NCI-H2196 treated with DMSO at 0.1 percent for 48 hours (cell line): Measurements from ENCODE around the gene SIX6.

Experiments
- DNase-seq: peaks from one replicate; lab custom pipeline; 2025; ENCODE audit not compliant: unreplicated experiment; lab: John Stamatoyannopoulos, UW

Gene SIX6

DNA sequence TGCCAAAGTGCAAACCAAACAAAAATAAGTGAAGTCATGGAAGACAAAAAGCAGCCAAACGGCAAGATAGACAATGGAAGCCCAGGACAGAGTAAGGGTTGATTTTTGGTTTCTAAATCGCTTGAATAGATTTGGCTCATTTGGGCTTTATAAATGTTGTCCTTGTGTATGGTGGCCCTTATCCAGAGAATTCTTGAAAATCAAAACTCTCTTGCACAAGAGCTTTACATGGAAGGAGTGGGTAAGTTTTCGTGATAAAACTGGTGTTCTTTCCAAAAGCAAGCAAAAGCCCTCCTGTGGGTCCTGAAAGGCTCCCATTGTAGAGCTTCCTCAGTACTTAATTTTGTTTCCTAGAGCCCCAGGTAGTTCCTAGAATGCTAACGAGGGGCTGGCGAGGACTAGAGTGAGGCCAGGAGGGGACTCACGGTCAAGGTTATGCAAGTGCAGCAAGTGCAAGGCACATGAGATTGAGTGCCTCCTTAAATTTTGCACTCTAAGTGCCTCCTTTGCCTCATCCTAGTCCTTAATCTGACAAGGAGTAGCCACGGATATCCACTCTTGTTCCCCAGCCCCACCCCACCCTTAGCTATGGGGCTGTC is 4.1 kb downstream of the SIX6 start:
- no peak for DNase-seq

DNA sequence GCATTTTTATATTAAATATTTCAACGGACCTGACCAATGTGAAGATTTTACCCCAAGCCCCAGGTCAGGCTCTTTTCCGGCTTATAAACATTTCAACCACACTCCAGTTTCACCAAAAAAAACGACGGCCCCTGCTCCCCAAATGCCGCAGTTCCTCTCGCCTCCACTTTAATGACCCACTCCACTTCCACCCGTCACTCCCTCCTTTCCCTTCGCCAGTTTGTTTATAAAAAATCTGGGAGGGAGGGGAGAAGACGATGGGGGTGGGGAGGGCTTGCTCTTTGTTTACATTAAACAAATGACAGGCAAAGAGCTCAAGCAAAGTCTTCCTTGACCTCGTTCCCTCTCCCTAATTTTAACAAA is 5.4 kb downstream of the SIX6 start:
- peak; percentile 28 for DNase-seq

DNA sequence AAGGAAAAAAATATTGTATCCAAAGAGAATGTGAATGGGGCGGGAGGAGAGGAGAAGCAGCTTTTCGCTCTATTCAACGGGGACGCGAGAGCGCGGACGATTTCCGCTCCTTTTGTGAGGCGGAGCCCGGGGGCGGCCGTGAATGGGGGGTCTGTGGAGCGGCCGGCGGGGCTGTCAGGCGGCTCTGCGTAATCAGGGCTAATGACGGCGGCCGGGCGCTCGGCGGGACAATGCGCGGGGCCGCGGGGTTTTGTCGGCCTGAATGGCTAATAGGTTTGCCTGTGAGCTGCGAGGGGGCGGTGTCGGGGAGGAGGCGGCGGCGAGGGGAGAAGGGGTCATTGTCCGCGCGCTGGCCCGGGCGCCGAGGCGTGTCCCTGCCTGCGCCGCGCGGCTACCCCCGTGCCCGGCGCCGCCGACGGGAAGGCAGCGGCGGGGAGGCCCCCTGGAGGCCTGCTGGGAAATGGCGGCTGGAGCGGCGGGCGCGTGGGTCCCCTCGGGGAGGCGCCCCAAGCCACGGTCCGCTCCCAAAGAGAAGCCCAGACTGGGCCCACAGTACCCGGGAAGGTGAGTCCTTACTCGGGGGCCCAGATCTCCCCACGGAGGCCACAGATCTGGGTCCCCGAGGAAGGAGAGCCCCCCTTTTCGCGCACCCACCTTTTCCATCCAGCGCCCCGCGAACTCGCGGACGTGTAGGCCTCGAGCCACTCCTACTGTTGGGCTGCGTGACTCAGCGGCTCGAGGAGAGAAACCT is 6.0 kb downstream of the SIX6 start:
- peak; percentile 34 for DNase-seq

DNA sequence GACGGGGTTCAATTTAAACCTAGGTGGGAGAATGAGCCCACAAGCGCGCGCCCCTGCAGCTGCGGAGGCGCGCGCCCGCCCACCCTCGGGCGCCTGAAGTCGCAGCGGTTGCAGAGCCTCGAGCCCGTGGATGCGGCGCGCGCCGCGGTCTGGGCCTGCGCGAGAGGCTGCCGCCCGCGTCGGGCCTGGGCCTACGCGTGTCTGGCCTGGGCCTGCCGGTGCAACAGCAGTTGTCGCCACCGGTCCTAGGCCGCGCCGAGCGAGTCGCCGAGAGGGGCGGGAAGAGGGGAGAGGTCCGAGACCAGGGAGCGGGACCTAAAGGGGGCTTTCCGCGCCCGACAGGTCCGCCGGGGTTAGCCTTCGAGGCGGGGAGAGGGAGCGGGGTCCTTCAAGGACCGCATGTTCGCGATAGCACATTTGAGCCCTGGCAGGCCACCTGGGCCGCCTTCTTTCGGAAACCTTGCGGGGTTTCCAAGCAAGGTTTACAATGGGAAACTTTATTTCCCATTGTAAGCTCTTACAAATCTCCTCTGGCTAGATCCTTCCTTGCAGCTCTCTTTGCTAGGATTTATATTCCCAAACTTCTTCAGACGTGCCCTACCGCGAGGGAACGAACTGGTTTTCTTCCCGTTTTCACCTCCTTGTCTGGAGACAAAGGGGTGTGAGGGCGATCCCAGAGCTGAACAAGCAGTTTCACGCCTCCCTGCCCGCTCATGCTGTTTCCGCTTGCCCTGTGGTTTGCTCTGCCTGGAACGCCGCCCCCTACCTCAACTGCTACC is 6.8 kb downstream of the SIX6 start:
- DNase-seq = no peak

DNA sequence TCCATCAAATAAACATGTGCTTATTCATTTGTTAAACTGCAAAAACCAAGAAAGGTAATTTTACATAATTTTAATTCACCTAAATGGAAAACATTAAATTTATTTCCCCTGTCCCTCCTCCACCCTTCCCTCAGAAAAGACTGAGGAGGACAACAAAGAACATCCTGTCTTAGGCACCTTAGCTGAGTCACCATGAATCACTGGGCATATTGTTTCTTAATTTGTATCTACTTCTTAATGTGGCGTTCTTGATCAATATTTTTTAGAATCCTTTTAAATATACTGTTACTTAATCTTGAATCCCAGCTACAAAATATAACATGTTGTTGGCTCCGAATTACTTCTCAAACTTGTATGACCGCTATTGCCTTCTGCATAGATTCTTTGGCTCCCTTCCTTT is 23.5 kb downstream of the SIX6 start:
- DNase-seq = no peak

DNA sequence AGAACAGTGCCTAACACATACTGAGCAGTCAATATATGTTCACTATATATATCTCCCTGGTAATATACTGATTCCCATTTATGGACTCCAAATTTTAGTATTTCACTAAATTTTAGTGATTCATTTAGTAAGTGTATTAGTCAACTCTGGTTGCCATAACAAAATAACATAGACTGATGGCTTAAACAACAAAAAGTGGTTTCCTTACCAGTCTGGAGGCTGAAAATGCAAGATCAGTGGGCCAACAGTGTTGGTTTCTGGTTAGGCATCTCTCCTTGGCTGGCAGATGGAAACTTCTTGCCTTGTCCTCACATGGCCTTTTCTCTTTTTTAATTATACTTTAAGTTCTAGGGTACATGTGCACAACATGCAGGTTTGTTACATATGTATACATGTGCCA is 28.7 kb downstream of the SIX6 start:
- DNase-seq = no peak

DNA sequence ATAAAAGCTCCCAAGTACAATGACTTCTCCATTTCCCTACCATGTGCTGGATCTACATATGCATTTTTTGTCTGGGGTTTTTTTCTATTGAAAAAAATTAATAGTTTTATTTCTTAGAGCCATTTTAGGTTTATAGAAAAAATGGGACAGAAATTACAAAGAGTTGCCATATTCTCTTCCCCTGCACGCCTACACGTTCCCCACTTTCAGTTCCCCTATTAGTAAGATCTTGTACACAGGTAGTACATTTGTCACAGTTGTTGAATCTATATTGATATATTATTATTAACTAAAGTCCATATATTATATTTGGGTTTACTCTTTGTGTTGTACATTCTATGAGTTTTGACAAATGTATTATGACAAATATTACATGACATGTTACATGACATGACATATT is 35.7 kb downstream of the SIX6 start:
- DNase-seq = no peak

DNA sequence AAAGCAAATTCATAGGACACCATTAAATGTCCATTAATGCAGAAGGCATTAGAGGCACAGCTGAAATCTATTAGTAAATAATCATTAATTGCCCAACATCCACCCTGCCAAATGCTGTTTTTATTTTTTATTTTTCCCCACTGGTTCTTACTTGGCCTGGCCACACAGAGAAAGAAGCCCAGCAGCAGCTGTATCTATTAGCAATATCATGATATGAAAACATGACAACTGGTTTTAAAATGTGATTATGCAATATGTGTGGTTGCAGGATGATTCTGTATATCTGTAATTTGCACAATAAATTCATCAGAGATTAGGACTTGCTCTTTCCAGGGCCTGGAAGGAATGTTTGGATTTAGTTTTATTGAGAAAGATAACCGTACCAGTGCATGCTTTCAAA is 44.9 kb downstream of the SIX6 start:
- no peak for DNase-seq

DNA sequence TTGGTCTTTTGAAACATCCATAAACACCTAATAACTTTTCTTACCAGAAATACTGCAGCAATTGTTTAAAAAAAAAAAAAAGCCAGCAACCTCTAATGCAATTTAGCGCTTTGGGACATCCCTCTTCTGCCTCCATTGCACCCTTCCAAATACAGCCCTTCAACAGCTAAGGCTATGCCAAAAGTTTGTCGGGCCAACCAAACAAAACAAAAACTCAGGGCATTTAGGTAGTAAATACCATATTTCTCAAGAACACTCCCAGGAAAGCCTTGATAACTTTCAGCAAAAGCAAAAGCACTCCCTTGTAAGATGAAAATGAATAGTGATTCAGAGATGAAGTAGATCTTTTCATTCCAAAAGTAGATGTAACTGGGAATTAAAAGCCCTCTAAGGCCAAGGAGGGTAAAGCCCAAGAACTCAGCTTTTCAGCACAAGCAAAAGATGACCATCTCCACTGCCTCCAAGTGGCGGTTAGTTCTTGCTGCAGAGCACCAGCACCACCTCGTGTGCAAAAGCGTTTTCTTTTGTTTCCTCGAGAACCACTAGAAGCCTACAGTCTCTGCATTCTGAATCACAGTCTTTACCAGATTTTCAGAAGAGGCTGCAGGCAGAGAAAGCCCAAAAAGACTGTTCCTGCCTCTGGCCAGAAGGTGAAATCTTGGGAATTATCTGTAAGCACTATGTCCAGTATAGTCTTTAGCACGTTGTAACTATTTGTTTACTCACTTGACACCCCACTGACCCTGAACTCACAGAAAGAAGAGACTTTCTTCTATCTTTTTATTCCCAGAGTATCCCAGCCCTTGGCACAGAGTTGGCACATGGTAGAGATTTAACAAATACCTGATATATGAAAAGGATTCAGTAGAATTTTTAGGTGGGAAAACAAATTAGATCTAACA is 53.1 kb downstream of the SIX6 start:
- peak; percentile 73 for DNase-seq
